PC-9 (cell line): ENCODE data around the gene CCDC137. TPM values are rescaled to one million over a fixed set of nuclear protein-coding genes. Genes with fewer than 3 reads are reported as not detected.

Experiments
- BruUV-seq: library from RNA; stranded (reverse); fragments of 400-500 nt; replicated peaks from 2 replicates; lab custom pipeline; 2021; lab: Mats Ljungman, UMichigan
- CTCF ChIA-PET: fragments of 300-600 bp; sonication (Branson Sonifier 250); formaldehyde crosslinking; loops from one replicate; lab custom pipeline; 2022; ENCODE audit warnings: antibody characterized with exemption; lab: Charles Lee
- POLR2A ChIA-PET: fragments of 300-600 bp; sonication (Branson Sonifier 250); formaldehyde crosslinking; loops from one replicate; lab custom pipeline; 2022; ENCODE audit warnings: antibody characterized with exemption; ENCODE audit not compliant: unreplicated experiment; lab: Charles Lee
- DNase-seq, 2 experiments: peaks; one replicate each; pipeline versions ENCODE4 v3.0.0 to v3.0.0-alpha.2; 2015 to 2022; ENCODE audit warnings: mixed read lengths in 1 of 2
- H2AFZ ChIP-seq: fragments of 200-600 bp; sonication (generic); 2 replicates; pipeline ENCODE4 v1.8.1; 2017; ENCODE audit warnings: antibody characterized with exemption
- H3F3A ChIP-seq: fragments of 200-600 bp; sonication (generic); 2 replicates; pipeline ENCODE4 v1.8.1; 2017; ENCODE audit warnings: antibody characterized with exemption, mild to moderate bottlenecking, low read depth; ENCODE audit not compliant: insufficient read depth
- H3K27ac ChIP-seq: fragments of 200-600 bp; sonication (generic); 2 replicates; pipeline ENCODE4 v1.6.1; 2016; ENCODE audit warnings: mixed run types
- H3K27me3 ChIP-seq: fragments of 200-600 bp; sonication (generic); 2 replicates; pipeline ENCODE4 v1.6.1; 2016; ENCODE audit warnings: low read depth, mixed run types; ENCODE audit not compliant: insufficient read depth
- H3K36me3 ChIP-seq: fragments of 200-600 bp; sonication (generic); 2 replicates; pipeline ENCODE4 v1.6.1; 2016; ENCODE audit warnings: low read depth, mixed run types
- H3K4me1 ChIP-seq: fragments of 200-600 bp; sonication (generic); replicated peaks from 2 replicates; pipeline ENCODE4 v1.6.1; 2016; ENCODE audit warnings: mixed run types; ENCODE audit not compliant: insufficient read depth
- H3K4me2 ChIP-seq: fragments of 200-600 bp; sonication (generic); 2 replicates; pipeline ENCODE4 v1.6.1; 2017; ENCODE audit warnings: mixed run types
- H3K4me3 ChIP-seq: fragments of 200-600 bp; sonication (generic); 2 replicates; pipeline ENCODE4 v1.6.1; 2016; ENCODE audit warnings: mixed run types
- H3K79me2 ChIP-seq: fragments of 200-600 bp; sonication (generic); 2 replicates; pipeline ENCODE4 v1.6.1; 2017; ENCODE audit warnings: low read depth, mixed run types
- H3K9me2 ChIP-seq: fragments of 200-600 bp; sonication (generic); 2 replicates; pipeline ENCODE4 v1.8.1; 2017; ENCODE audit warnings: mild to moderate bottlenecking; ENCODE audit not compliant: insufficient read depth
- H3K9me3 ChIP-seq: fragments of 200-600 bp; sonication (generic); 2 replicates; pipeline ENCODE4 v1.8.1; 2016; ENCODE audit warnings: low read depth; ENCODE audit not compliant: insufficient read depth
- H4K20me1 ChIP-seq: fragments of 200-600 bp; sonication (generic); 2 replicates; pipeline ENCODE4 v1.8.1; 2017; ENCODE audit not compliant: insufficient read depth
- CTCF ChIP-seq: fragments of 200-600 bp; sonication (generic); conservative IDR thresholded peaks from 2 replicates; pipeline ENCODE4 v1.6.1; 2017; ENCODE audit warnings: mixed run types, antibody characterized with exemption, mild to moderate bottlenecking, moderate library complexity
- EZH2 ChIP-seq: fragments of 200-600 bp; sonication (generic); IDR thresholded peaks from 2 replicates; pipeline ENCODE4 v1.8.0; 2017; ENCODE audit warnings: antibody characterized with exemption, low read depth
- intact Hi-C: fragments of 100-400 bp; cut with micrococcal nuclease; formaldehyde crosslinking; loops from one replicate; pipeline ENCODE4 v1.10.0; 2022; ENCODE audit not compliant: unreplicated experiment
- total RNA-seq: library from RNA; stranded (reverse); gene quantifications from 2 replicates; pipeline ENCODE4 v1.2.3, GENCODE V29; 2021

The CCDC137 gene
- total RNA-seq, 1 experiment from 2014 or later, result 29.3 TPM

DNA sequence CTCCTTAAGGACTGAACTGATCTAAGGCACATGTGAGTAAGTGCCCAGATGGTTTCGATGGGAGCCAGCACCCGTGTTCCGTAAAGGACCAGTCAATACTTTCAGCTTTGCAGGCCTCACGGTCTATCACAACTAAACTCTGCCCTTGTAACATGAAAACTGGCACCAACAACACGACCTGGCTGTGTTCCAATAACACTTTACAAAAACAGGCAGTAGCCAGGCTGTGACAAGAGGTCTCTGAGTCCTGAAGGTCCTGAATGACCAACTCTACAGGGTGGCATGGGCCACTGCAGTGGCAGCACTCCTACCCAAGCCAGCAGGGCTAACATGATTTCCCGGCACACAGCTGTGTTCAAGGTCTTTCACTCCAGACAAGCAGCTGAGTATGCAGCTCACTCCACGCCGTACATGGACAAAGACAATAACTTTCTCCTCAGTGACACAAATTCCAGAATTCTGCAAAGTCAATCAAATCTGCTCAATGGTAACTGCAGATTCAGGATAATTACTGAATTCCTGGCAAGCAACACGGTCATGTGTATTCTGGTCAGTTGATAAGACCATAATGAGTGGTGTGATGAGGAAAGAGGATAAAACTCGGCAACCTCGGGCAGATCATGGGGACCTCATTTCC, 44.9 kb upstream of the CCDC137 start:
- POLR2A ChIA-PET, result no interaction called here
- no peaks in the 10 kb centered on the region for H3K9me3 ChIP-seq
- BruUV-seq, result no TSS peak
- no peak overlapping the region for H3K4me2 ChIP-seq
- H3K4me1 ChIP-seq, result no peaks in the 10 kb centered on the region
- H3K4me3 ChIP-seq, result no peak overlapping the region
- CTCF ChIA-PET, result no interaction called here
- TF ChIP-seq CTCF, result no peak
- TF ChIP-seq EZH2, result no peak
- peaks cover 5% of the 10 kb centered on the region for H3K36me3 ChIP-seq
- H3K27me3 ChIP-seq, result no peaks in the 10 kb centered on the region
- H4K20me1 ChIP-seq, result peaks cover 1% of the 10 kb centered on the region
- H3K79me2 ChIP-seq, result no peaks in the 10 kb centered on the region
- no peaks in the 10 kb centered on the region for H3F3A ChIP-seq
- no peaks in the 10 kb centered on the region for H3K9me2 ChIP-seq
- no peak overlapping the region for H2AFZ ChIP-seq
- no peak for DNase-seq
- intact Hi-C loops, result no loop called here
- H3K27ac ChIP-seq, result no peak overlapping the region

DNA sequence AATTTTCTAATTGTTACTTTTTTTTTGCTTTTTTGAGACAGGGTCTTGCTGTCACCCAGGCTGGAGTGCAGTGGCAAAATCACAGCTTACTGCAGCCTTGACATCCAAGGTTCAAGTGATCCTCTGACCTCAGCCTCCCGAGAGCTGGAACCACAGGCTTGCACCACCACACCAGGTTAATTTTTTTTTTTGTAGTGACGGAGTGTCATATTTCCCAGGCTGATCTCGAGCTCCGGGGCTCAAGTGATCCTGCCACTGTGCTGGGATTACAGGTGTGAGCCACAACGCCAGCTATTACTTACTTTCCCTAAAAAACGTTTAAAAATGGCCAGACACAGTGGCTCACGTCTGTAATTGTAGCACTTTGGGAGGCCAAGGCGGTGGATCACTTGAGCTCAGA, 36.3 kb upstream of the CCDC137 start:
- Histone ChIP-seq H3K79me2 (peaks cover 45% of the 10 kb centered on the region), H3K27me3 (no peaks in the 10 kb centered on the region), H3K9me3 (no peaks in the 10 kb centered on the region), H3K4me2 (no peak overlapping the region), H3K36me3 (0 out of 2 replicates have a peak, but pooled peaks cover 4% of the 10 kb centered on the region), H2AFZ (no peak overlapping the region), H3K9me2 (no peaks in the 10 kb centered on the region), H3F3A (no peaks in the 10 kb centered on the region), H3K4me3 (no peak overlapping the region), H3K4me1 (peaks cover under 1% of the 10 kb centered on the region; the same call in 1 of the 2 replicates), H4K20me1 (peaks cover 33% of the 10 kb centered on the region), H3K27ac (no peak overlapping the region)
- CTCF ChIA-PET, result interaction anchor here (0.7 kb wide), 1 partner anchor 52 kb away, joined by 3 read pairs; no protein-coding TSS in a partner anchor
- POLR2A ChIA-PET, result interaction anchor here (0.6 to 0.7 kb wide), 2 partner anchors 16 to 31 kb away, joined by 3 to 4 read pairs; no protein-coding TSS in a partner anchor
- BruUV-seq, result no TSS peak
- intact Hi-C loops, result no loop called here
- no peak for DNase-seq
- TF ChIP-seq EZH2 (no peak), CTCF (no peak)

- H3K4me2 ChIP-seq, result no peak overlapping the region
- ChIA-PET POLR2A (interaction anchor here (0.6 kb wide), 1 partner anchor 123 kb away, joined by 14 read pairs; no protein-coding TSS in a partner anchor), CTCF (no interaction called here)
- H3K9me3 ChIP-seq, result no peaks in the 10 kb centered on the region
- no peak overlapping the region for H3K4me3 ChIP-seq
- no TSS peak for BruUV-seq
- H3K27ac ChIP-seq, result no peak overlapping the region
- no peak for DNase-seq
- H3F3A ChIP-seq, result peaks cover 10% of the 10 kb centered on the region; the same call in 1 of the 2 replicates
- H3K36me3 ChIP-seq, result 0 out of 2 replicates have a peak, but pooled peaks cover 4% of the 10 kb centered on the region
- TF ChIP-seq EZH2 (no peak), CTCF (no peak)
- H3K9me2 ChIP-seq, result no peaks in the 10 kb centered on the region
- H3K27me3 ChIP-seq, result no peaks in the 10 kb centered on the region
- peaks cover 57% of the 10 kb centered on the region for H3K79me2 ChIP-seq
- peaks cover 42% of the 10 kb centered on the region for H4K20me1 ChIP-seq
- intact Hi-C loops, result no loop called here
- H2AFZ ChIP-seq, result no peak overlapping the region
- peaks cover 6% of the 10 kb centered on the region; the same call in 1 of the 2 replicates for H3K4me1 ChIP-seq
Measured at GRCh38 chr17:81631482-81631881, 35.1 kb upstream of the CCDC137 start.
